HepG2 (cell line): Measurements from ENCODE around the gene SYNJ2. TPM values are rescaled to one million over a fixed set of nuclear protein-coding genes. Genes with fewer than 3 reads are reported as not detected.
A peak's percentile ranks its signal among the peaks of the same experiment; 100 is the strongest.

Experiments used
- GLI4 ChIP-seq: sonication (generic); formaldehyde crosslinking; IDR thresholded peaks from 2 replicates; pipeline ENCODE4 v1.5.1; 2020; ENCODE audit warnings: missing genetic modification reagents, mild to moderate bottlenecking, moderate library complexity, borderline replicate concordance
- GZF1 ChIP-seq: sonication (generic); formaldehyde crosslinking; IDR thresholded peaks from 2 replicates; pipeline ENCODE4 v1.5.1; 2020; ENCODE audit warnings: mild to moderate bottlenecking, missing genetic modification reagents
- HCFC1 ChIP-seq: fragments of 150-350 bp; IDR thresholded peaks from 2 replicates; pipeline ENCODE4 v1.6.1; 2014; ENCODE audit warnings: low read depth, low read length
- HOXA5 ChIP-seq: sonication (generic); formaldehyde crosslinking; IDR thresholded peaks from 2 replicates; pipeline ENCODE4 v1.4.0; 2020; ENCODE audit warnings: missing genetic modification reagents
- SCMH1 ChIP-seq: sonication (generic); formaldehyde crosslinking; IDR thresholded peaks from 2 replicates; pipeline ENCODE4 v1.9.0; 2021; ENCODE audit warnings: missing genetic modification reagents, mild to moderate bottlenecking, borderline replicate concordance
- TP53 ChIP-seq: sonication (generic); formaldehyde crosslinking; conservative IDR thresholded peaks from 2 replicates; pipeline ENCODE4 v1.4.0; 2020; ENCODE audit warnings: missing genetic modification reagents
- ZBTB42 ChIP-seq: sonication (generic); formaldehyde crosslinking; IDR thresholded peaks from 2 replicates; pipeline ENCODE4 v1.5.0; 2020; ENCODE audit warnings: mild to moderate bottlenecking, missing genetic modification reagents
- ZNF230 ChIP-seq: sonication (generic); formaldehyde crosslinking; IDR thresholded peaks from 2 replicates; pipeline ENCODE4 v1.4.0; 2020; ENCODE audit warnings: mild to moderate bottlenecking, missing genetic modification reagents
- ZNF350 ChIP-seq: sonication (generic); formaldehyde crosslinking; IDR thresholded peaks from 2 replicates; pipeline ENCODE4 v1.4.0; 2020; ENCODE audit warnings: mild to moderate bottlenecking, low read depth, missing genetic modification reagents, borderline replicate concordance
- ZNF367 ChIP-seq: sonication (generic); formaldehyde crosslinking; IDR thresholded peaks from 2 replicates; pipeline ENCODE4 v1.4.0; 2020; ENCODE audit warnings: missing genetic modification reagents, borderline replicate concordance
- ZNF510 ChIP-seq: sonication (generic); formaldehyde crosslinking; IDR thresholded peaks from 2 replicates; pipeline ENCODE4 v1.4.0; 2020; ENCODE audit warnings: low read depth, mild to moderate bottlenecking, missing genetic modification reagents
- ZNF557 ChIP-seq: sonication (generic); formaldehyde crosslinking; IDR thresholded peaks from 2 replicates; pipeline ENCODE4 v1.4.0; 2020; ENCODE audit warnings: missing genetic modification reagents
- ZSCAN31 ChIP-seq: sonication (generic); formaldehyde crosslinking; IDR thresholded peaks from 2 replicates; pipeline ENCODE4 v1.5.0; 2020; ENCODE audit warnings: low read depth, mild to moderate bottlenecking, missing genetic modification reagents
- polyA plus RNA-seq, 8 experiments: library from polyadenylated mRNA; depleted of rRNA in 3 of 8; stranded (reverse) in 7 of 8; unstranded in 1 of 8; fragments of >200 nt; fragmentation: Illumina TruSeq in 4 of 8; extraction: Trizol in 4 of 8; gene quantifications; 2 replicates each; pipeline versions ENCODE4 v1.2.1 to v1.2.3, GENCODE V29; 2011 to 2016; ENCODE audit warnings: low read depth in 4 of 8, missing spikeins in 1 of 8, mixed read lengths in 1 of 8; ENCODE audit not compliant: insufficient read depth in 1 of 8
- total RNA-seq, 5 experiments: library from RNA; depleted of rRNA; stranded (reverse); fragments of >200 nt; fragmentation: Illumina TruSeq; extraction: Trizol; gene quantifications; 2 replicates each; pipeline ENCODE4 v1.2.3, GENCODE V29; 2016; ENCODE audit warnings: low read depth in 1 of 5
- TF ChIP-seq, protein P1 (sequence below): sonication (generic); formaldehyde crosslinking; IDR thresholded peaks from 2 replicates; pipeline ENCODE4 v1.4.0; 2020; ENCODE audit warnings: mild to moderate bottlenecking, missing genetic modification reagents
- TF ChIP-seq, protein P2 (sequence below): sonication (generic); formaldehyde crosslinking; IDR thresholded peaks from 2 replicates; pipeline ENCODE4 v1.4.0; 2020; ENCODE audit warnings: missing genetic modification reagents
- TF ChIP-seq, protein P3 (sequence below): sonication (generic); formaldehyde crosslinking; IDR thresholded peaks from 2 replicates; pipeline ENCODE4 v1.4.0; 2020; ENCODE audit warnings: missing genetic modification reagents
- TF ChIP-seq, protein P4 (sequence below): sonication (generic); formaldehyde crosslinking; IDR thresholded peaks from 2 replicates; pipeline ENCODE4 v1.9.0; 2021; ENCODE audit warnings: mild to moderate bottlenecking, missing genetic modification reagents

Gene SYNJ2
- total and polyA plus RNA-seq, 2 of the 13 experiments (the other 11 are each of a cell fraction or from before 2014, with no cell fraction given), result 39.1 to 57.6 TPM

DNA sequence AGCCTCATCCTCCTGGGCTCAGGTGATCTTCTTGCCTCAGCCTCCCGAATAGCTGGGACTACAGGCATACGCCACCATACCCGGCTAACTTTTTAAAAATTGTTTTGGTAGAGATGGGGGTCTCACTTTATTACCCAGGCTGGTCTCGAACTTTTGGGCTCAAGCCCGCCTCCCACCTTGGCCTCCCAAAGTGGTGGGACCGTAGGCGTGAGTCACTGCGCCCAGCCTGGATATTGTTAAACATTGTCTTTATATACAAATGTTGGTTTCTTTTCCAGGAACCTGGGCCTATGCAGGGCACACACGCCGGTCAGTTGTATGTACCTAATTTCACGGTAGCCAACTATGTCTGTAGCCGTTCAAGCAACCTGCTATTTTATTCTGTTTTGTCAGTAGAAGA lies 60.1 kb downstream of the SYNJ2 start (continued):
- TF ChIP-seq, protein P1, sequence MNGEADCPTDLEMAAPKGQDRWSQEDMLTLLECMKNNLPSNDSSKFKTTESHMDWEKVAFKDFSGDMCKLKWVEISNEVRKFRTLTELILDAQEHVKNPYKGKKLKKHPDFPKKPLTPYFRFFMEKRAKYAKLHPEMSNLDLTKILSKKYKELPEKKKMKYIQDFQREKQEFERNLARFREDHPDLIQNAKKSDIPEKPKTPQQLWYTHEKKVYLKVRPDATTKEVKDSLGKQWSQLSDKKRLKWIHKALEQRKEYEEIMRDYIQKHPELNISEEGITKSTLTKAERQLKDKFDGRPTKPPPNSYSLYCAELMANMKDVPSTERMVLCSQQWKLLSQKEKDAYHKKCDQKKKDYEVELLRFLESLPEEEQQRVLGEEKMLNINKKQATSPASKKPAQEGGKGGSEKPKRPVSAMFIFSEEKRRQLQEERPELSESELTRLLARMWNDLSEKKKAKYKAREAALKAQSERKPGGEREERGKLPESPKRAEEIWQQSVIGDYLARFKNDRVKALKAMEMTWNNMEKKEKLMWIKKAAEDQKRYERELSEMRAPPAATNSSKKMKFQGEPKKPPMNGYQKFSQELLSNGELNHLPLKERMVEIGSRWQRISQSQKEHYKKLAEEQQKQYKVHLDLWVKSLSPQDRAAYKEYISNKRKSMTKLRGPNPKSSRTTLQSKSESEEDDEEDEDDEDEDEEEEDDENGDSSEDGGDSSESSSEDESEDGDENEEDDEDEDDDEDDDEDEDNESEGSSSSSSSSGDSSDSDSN, result peak; percentile 27; the same call in 1 of the 2 replicates
- TF ChIP-seq ZNF510 (CRISPR knock-in tag), result no peak
- TF ChIP-seq, protein P2, sequence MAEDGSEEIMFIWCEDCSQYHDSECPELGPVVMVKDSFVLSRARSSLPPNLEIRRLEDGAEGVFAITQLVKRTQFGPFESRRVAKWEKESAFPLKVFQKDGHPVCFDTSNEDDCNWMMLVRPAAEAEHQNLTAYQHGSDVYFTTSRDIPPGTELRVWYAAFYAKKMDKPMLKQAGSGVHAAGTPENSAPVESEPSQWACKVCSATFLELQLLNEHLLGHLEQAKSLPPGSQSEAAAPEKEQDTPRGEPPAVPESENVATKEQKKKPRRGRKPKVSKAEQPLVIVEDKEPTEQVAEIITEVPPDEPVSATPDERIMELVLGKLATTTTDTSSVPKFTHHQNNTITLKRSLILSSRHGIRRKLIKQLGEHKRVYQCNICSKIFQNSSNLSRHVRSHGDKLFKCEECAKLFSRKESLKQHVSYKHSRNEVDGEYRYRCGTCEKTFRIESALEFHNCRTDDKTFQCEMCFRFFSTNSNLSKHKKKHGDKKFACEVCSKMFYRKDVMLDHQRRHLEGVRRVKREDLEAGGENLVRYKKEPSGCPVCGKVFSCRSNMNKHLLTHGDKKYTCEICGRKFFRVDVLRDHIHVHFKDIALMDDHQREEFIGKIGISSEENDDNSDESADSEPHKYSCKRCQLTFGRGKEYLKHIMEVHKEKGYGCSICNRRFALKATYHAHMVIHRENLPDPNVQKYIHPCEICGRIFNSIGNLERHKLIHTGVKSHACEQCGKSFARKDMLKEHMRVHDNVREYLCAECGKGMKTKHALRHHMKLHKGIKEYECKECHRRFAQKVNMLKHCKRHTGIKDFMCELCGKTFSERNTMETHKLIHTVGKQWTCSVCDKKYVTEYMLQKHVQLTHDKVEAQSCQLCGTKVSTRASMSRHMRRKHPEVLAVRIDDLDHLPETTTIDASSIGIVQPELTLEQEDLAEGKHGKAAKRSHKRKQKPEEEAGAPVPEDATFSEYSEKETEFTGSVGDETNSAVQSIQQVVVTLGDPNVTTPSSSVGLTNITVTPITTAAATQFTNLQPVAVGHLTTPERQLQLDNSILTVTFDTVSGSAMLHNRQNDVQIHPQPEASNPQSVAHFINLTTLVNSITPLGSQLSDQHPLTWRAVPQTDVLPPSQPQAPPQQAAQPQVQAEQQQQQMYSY (CRISPR knock-in tag), result no peak
- no peak for TF ChIP-seq SCMH1 (CRISPR knock-in tag)
- TF ChIP-seq HOXA5 (CRISPR knock-in tag), result 0 out of 2 replicates have a peak, but pooled peaks have one; percentile 26
- TF ChIP-seq ZNF350, result 0 out of 2 replicates have a peak, but pooled peaks have one; percentile 33
- no peak for TF ChIP-seq ZBTB42 (CRISPR knock-in tag)
- TF ChIP-seq, protein P3, sequence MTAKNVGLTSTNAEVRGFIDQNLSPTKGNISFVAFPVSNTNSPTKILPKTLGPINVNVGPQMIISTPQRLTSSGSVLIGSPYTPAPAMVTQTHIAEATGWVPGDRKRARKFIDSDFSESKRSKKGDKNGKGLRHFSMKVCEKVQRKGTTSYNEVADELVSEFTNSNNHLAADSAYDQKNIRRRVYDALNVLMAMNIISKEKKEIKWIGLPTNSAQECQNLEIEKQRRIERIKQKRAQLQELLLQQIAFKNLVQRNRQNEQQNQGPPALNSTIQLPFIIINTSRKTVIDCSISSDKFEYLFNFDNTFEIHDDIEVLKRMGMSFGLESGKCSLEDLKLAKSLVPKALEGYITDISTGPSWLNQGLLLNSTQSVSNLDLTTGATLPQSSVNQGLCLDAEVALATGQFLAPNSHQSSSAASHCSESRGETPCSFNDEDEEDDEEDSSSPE (CRISPR knock-in tag), result no peak
- TF ChIP-seq GLI4 (CRISPR knock-in tag), result no peak
- TF ChIP-seq TP53, result no peak
- TF ChIP-seq HCFC1, result no peak
- TF ChIP-seq ZNF367 (CRISPR knock-in tag), result 0 out of 2 replicates have a peak, but pooled peaks have one; percentile 30
- TF ChIP-seq, protein P4, sequence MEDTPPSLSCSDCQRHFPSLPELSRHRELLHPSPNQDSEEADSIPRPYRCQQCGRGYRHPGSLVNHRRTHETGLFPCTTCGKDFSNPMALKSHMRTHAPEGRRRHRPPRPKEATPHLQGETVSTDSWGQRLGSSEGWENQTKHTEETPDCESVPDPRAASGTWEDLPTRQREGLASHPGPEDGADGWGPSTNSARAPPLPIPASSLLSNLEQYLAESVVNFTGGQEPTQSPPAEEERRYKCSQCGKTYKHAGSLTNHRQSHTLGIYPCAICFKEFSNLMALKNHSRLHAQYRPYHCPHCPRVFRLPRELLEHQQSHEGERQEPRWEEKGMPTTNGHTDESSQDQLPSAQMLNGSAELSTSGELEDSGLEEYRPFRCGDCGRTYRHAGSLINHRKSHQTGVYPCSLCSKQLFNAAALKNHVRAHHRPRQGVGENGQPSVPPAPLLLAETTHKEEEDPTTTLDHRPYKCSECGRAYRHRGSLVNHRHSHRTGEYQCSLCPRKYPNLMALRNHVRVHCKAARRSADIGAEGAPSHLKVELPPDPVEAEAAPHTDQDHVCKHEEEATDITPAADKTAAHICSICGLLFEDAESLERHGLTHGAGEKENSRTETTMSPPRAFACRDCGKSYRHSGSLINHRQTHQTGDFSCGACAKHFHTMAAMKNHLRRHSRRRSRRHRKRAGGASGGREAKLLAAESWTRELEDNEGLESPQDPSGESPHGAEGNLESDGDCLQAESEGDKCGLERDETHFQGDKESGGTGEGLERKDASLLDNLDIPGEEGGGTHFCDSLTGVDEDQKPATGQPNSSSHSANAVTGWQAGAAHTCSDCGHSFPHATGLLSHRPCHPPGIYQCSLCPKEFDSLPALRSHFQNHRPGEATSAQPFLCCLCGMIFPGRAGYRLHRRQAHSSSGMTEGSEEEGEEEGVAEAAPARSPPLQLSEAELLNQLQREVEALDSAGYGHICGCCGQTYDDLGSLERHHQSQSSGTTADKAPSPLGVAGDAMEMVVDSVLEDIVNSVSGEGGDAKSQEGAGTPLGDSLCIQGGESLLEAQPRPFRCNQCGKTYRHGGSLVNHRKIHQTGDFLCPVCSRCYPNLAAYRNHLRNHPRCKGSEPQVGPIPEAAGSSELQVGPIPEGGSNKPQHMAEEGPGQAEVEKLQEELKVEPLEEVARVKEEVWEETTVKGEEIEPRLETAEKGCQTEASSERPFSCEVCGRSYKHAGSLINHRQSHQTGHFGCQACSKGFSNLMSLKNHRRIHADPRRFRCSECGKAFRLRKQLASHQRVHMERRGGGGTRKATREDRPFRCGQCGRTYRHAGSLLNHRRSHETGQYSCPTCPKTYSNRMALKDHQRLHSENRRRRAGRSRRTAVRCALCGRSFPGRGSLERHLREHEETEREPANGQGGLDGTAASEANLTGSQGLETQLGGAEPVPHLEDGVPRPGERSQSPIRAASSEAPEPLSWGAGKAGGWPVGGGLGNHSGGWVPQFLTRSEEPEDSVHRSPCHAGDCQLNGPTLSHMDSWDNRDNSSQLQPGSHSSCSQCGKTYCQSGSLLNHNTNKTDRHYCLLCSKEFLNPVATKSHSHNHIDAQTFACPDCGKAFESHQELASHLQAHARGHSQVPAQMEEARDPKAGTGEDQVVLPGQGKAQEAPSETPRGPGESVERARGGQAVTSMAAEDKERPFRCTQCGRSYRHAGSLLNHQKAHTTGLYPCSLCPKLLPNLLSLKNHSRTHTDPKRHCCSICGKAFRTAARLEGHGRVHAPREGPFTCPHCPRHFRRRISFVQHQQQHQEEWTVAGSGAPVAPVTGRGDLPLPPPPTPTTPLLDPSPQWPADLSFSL (CRISPR knock-in tag), result no peak
- no peak for TF ChIP-seq ZNF230 (CRISPR knock-in tag)
- TF ChIP-seq ZNF557 (CRISPR knock-in tag), result no peak
- no peak for TF ChIP-seq GZF1
- no peak for TF ChIP-seq ZSCAN31
